GM12873 (cell line): ENCODE results near the gene NTRK2.

ENCODE experiments used
- CTCF ChIP-seq: IDR thresholded peaks from 2 replicates; pipeline ENCODE4 v1.5.1; 2012; ENCODE audit warnings: low read depth, mild to moderate bottlenecking, moderate library complexity, low read length, control low read depth; ENCODE audit not compliant: insufficient read depth; ENCODE audit errors: missing control alignments

Gene NTRK2

DNA sequence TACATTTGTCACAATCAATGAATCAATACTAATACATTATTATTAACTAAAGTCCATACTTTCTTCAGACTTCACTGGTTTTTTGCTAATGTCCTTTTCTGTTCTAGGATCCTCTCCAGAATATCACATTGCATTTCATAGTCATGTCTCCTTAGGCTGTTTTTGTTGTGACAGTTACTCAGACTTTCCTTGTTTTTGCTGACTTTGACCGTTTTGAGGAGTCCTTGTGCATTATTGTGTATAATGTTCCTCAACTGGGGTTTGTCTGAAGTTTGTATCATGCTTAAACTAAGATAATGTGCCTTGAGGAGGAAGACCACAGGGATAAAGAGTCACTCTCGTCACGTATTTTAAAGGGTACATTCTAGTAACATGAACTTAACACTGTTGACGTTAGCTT is 376.9 kb downstream of the NTRK2 start:
- no peak for TF ChIP-seq CTCF

DNA sequence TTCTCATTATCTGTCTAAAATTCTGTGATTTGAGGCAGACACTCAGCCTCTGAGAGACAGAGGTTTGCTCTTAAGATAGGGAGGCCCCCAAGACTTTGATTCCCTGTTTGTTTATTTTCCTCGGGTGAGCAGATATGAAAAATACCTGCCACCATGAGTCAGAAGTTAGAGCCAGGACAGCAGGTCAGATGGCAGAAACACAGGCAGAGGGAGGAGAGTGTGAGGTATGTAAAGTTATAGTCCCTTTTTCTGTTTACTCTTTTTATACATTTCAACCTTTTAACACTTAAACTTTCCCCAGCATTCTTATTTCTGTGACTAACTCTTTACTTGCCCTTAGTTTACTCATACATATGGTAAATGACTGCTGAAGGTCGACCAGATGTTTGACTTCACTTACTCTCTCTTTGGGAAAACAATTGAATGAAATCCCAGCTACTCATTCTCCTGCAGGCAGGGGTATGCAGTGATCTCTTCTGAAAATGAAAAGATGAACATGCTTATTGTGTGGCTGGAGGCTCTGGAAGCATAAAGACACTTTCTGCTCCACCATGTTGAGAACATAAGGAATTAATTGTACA is 383.8 kb downstream of the NTRK2 start:
- TF ChIP-seq CTCF = no peak

DNA sequence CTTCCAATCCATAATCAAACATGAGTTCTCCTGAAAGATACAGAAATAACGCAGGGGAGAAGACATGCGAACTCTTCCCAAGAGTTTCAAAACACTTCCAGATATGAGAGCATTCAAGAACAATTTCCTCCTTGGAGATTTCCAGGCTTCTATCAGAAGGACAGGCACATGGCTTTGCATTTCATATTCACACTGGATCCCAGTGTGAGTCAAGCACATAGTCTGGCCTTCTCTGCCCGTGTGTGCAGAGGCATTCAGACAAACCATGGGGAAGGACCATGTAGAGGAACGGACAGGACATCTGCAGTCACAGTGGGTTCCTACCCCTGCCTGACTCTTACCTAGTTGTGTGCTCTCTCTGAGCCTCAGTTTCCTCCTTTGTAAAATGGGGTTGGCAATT is 384.5 kb downstream of the NTRK2 start:
- no peak for TF ChIP-seq CTCF

DNA sequence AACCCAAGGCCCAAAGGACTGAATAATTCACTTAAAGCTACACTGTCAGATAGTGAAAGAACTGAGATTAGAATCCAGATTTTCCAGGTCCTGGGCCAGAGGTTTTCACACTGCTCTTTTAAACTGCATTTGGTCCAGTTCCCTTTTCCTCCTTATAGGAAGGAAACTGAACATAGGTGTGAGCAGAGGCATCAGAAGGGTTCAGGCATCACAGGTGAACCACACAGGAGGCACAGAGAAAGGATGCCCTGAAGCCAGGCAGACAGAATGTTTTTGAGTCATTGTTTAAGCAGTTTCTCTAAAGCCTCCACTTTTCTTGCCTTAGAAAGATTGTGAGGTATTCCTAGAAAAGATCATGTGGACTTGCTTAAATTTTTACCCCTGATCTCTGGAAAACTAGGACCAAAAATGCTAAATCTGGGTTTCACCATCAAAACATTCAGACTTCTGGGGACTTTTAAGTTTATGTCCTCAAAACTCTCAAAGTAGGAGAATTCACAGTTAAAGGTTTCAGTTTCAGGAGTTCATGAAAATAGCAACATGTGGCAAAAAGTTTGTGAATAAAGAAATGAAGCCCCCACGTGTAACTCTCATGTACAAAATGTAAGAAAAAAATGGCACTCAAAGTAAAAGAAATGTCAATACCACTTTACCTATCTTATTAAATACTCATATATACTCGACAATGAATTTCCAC is 386.1 kb downstream of the NTRK2 start:
- TF ChIP-seq CTCF = no peak

GRCh38 chr9:85056203-85056572 is 386.7 kb downstream of the NTRK2 start:
- no peak for TF ChIP-seq CTCF

GRCh38 chr9:85061969-85062368 is 392.4 kb downstream of the NTRK2 start:
- no peak for TF ChIP-seq CTCF

- no peak for TF ChIP-seq CTCF
Observed at GRCh38 chr9:85062385-85063022, 393.0 kb downstream of the NTRK2 start.
